Natural killer cell treated with Interleukin-12 subunit alpha and Interleukin-12 subunit beta and Interleukin-15 and Interleukin-18, amount 100 ng/mL, for 72 hours (primary cell): ENCODE measurements around the gene NPAS1. TPM values are rescaled to one million over a fixed set of nuclear protein-coding genes. Genes with fewer than 3 reads are reported as not detected.
"Not testable (repeated sequence)": the region's sequence is repeated elsewhere in the genome, so short reads cannot be mapped to it uniquely, and the experiment has no call there.

ENCODE experiments used
- ATAC-seq, 2 donors: fragments of 150-1000 bp; cut with Tn5 transposase in 1 of 2; sonication (Bioruptor Pico), chemical (Tn5 transposase) in 1 of 2; 2 replicates each; pipeline ENCODE4 v1.10.0; 2021
- DNase-seq: peaks from one replicate; pipeline ENCODE4 v3.0.0; 2022; ENCODE audit warnings: low spot score
- H3K27ac Mint-ChIP-seq, 2 donors: 1 replicate in 1 of 2; 2 replicates in 1 of 2; pipeline ENCODE4 v1.8.0; 2022; ENCODE audit warnings: mixed read lengths in 2 of 2, mild to moderate bottlenecking in 1 of 2, moderate library complexity in 1 of 2
- H3K27me3 Mint-ChIP-seq, 2 donors: 1 replicate in 1 of 2; 2 replicates in 1 of 2; pipeline ENCODE4 v1.8.0; 2022; ENCODE audit warnings: mixed read lengths in 2 of 2
- H3K36me3 Mint-ChIP-seq: one replicate; pipeline ENCODE4 v1.8.0; 2022; ENCODE audit warnings: mixed read lengths
- H3K4me1 Mint-ChIP-seq, 2 donors: 1 replicate in 1 of 2; 2 replicates in 1 of 2; pipeline ENCODE4 v1.8.0; 2022; ENCODE audit warnings: low read depth in 2 of 2, mixed read lengths in 2 of 2, mild to moderate bottlenecking in 1 of 2
- H3K4me3 Mint-ChIP-seq: one replicate; pipeline ENCODE4 v1.8.0; 2022; ENCODE audit warnings: mixed read lengths
- H3K9me3 Mint-ChIP-seq: 2 replicates; pipeline ENCODE4 v1.8.0; 2022; ENCODE audit warnings: mixed read lengths
- total RNA-seq, 2 donors: library from RNA; stranded (reverse); gene quantifications; one replicate each; pipeline ENCODE4 v1.2.3, GENCODE V29; 2022

The NPAS1 gene
- total RNA-seq, 2 donors from 2014 or later, result not detected

DNA sequence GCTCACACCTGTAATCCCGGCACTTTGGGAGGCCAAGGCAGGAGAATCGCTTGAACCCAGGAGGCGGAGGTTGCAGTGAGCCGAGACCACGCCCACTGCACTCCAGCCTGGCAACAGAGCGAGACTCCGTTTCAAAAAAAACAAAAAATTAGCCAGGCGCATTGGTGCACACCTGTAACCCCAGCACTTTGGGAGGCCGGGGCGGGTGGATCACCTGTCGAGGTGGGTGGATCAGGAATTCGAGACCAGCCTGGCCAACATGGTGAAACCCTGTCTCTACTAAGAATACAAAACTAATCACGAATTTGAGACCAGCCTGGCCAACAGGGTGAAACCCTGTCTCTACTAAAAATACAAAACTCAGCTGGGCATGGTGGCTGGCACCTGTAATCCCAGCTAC lies 58.7 kb downstream of the NPAS1 start:
- H3K27ac Mint-ChIP-seq, H3K9me3 Mint-ChIP-seq, H3K27me3 Mint-ChIP-seq, DNase-seq, ATAC-seq, H3K36me3 Mint-ChIP-seq, H3K4me3 Mint-ChIP-seq: not testable (repeated sequence)
- H3K4me1 Mint-ChIP-seq, result peaks cover 11 to 18% of the 10 kb centered on the region in 2 donors

DNA sequence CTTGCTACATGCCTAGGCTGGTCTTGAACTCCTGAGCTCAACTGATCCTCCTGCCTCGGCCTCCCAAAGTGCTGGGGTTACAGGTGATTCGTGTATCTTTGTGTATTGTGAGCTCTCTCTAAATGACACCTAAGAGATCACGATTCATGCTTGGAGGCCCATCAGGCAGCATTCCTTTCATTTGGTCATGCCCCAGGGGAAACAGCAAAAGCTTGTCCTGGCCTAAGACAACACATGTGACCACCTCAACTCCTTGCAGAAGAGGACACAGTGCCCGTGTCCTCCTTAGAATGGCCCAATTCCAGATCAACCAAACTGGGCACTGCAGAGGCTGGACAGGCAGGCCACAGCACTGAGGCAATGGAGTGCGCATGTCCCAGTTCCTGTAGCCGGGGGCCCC lies 61.5 kb downstream of the NPAS1 start:
- Mint-ChIP-seq H3K4me1 (peaks cover 4 to 6% of the 10 kb centered on the region in 2 donors), H3K4me3 (no peak overlapping the region), H3K9me3 (no peaks in the 10 kb centered on the region), H3K27me3 (no peaks in the 10 kb centered on the region), H3K27ac (no peak overlapping the region), H3K36me3 (peaks cover 5% of the 10 kb centered on the region)
- DNase-seq, result no peak
- ATAC-seq, result no peak

DNA sequence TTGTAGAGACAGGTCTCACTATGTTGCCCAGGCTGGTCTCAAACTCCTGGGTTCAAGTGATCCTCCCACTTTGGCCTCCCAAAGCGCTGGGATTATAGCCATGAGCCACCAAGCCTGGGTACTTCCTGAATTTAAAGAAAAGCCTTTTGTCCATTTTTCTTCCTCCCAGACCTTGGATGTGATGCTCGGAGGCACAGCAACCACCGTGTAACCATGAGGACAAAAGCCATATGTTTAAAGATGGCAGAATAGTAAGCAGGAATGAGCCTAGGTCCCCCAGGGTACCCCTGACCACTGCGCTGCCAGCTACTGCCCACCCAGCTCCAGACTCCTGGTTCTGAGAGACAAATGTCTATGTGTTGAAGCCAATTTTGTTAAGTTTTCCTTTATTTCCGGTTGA lies 62.9 kb downstream of the NPAS1 start:
- peaks cover 5% of the 10 kb centered on the region for H3K36me3 Mint-ChIP-seq
- H3K27ac Mint-ChIP-seq, result no peak overlapping the region

DNA sequence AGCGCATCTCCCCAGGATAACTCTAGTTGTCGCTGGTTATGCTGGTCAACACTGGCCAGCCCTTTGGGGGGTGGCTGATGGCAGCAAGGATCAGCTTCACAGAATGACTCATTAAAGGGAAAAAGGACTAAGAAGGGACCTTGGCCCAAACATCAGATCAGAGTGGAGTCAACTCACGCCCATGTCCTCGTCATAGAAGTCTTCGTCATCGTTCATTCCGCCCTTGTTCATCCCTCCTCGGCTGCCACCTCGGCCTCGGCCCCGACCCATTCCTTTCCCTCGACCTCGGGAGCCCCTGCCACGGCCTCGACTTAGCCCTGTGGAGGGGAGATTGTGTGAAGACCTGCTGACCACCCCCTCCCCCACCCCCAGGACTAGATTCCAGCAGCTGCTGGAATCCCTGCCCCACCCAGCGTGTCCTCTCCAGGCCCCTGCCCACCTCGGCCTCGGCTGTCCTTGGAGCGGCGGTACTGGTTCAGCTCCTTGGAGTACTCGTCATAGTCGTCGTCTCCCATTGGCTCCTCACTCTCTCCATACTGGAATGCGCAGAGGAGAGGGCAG lies 65.3 kb downstream of the NPAS1 start:
- ATAC-seq (no peak), DNase-seq (no peak)
- peaks cover 5% of the 10 kb centered on the region for H3K36me3 Mint-ChIP-seq
- H3K27me3 Mint-ChIP-seq, result no peaks in the 10 kb centered on the region
- no peak overlapping the region for H3K4me3 Mint-ChIP-seq
- H3K27ac Mint-ChIP-seq, result peak overlapping the region in 1 of 2 donors; percentile 54
- H3K9me3 Mint-ChIP-seq, result no peaks in the 10 kb centered on the region
- H3K4me1 Mint-ChIP-seq, result peaks cover 9 to 11% of the 10 kb centered on the region in 2 donors

More for the DNA sequence above, 62.9 kb downstream of the NPAS1 start:
- peaks cover 4 to 6% of the 10 kb centered on the region in 2 donors for H3K4me1 Mint-ChIP-seq
- DNase-seq, result no peak
- no peak overlapping the region for H3K4me3 Mint-ChIP-seq
- no peaks in the 10 kb centered on the region for H3K27me3 Mint-ChIP-seq
- H3K9me3 Mint-ChIP-seq, result no peaks in the 10 kb centered on the region
- ATAC-seq, result no peak

DNA sequence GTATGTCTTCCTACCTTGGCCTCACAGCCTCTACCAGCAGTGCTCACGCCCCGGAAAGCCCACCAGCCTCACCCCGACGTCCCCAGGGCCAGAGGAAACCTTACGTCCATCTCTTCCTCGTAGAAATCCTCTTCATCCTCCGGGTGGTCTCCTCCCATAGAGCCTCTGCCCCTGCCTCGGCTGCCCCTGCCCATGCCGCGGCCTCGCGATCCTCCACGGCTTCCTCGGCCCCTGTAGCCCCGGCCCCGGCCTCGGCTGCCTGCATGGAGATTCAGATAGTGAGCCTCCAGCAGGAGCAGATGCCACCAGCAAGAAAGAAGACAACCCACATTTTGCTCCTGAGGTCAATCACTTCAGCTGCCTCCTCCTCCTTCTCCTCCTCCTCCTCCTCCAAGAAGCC lies 66.6 kb downstream of the NPAS1 start:
- peak overlapping the region; percentile 18 to 47 for H3K27ac Mint-ChIP-seq
- H3K9me3 Mint-ChIP-seq, result no peaks in the 10 kb centered on the region
- H3K36me3 Mint-ChIP-seq, result peaks cover 13% of the 10 kb centered on the region
- peaks cover 13 to 17% of the 10 kb centered on the region in 2 donors for H3K4me1 Mint-ChIP-seq
- no peaks in the 10 kb centered on the region for H3K27me3 Mint-ChIP-seq
- DNase-seq (no peak), ATAC-seq (no peak)
- no peak overlapping the region for H3K4me3 Mint-ChIP-seq

DNA sequence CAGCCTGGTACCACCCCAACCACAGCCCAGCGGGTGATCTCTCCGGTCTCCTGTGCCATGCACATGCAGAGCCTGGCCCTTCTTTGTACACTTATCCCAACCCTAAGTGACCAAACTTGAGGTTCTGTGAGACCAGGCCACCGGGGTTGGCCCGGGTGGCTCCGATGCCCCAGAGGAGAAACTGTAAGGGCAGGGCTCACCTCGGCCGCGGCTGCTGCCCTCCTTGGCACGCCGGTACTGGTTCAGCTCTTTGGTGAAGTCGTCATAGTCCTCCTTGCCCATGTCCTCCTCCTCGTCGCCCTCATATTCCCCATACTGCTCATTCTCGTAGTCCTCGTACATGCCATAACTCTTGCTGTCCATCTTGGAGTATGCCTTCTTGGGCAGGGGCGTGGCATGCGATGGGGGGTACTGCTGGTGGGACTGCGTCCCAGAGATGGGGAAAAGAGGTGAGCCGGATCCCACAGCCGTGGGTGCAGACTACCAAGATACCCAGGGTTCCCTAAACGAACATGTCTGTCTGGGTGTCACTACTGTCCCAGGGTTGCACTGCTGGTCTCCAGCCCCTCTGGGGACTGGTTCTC lies 70.2 kb downstream of the NPAS1 start:
- DNase-seq (no peak), ATAC-seq (no peak)
- Mint-ChIP-seq H3K27ac (peak overlapping the region; percentile 64 to 100), H3K4me3 (peak overlapping the region; percentile 76), H3K4me1 (peaks cover 35 to 36% of the 10 kb centered on the region in 2 donors), H3K36me3 (peaks cover 25% of the 10 kb centered on the region), H3K27me3 (no peaks in the 10 kb centered on the region), H3K9me3 (no peaks in the 10 kb centered on the region)

DNA sequence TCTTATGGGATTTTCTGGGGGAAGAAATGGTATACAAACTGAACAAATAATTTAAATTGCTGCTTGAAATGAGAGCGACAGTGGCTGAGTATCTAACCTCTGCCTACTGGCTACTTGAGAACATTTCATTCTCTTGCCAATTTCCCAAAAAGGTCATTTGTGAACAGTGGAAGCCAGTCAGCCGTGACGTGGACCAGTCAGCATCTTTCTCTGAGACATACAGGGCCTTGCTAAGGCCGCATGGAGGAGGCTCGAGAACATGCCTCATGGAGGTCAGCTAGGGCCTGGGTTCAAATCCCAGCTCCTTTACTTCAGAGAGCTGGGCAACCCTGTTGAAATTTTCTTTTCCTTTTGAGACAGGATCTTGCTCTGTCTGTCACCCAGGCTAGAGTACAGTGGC lies 73.6 kb downstream of the NPAS1 start:
- Mint-ChIP-seq H3K36me3 (peaks cover 25% of the 10 kb centered on the region), H3K4me3 (peak overlapping the region; percentile 100)
- peak in 1 of 2 donors; percentile 4 for ATAC-seq

DNA sequence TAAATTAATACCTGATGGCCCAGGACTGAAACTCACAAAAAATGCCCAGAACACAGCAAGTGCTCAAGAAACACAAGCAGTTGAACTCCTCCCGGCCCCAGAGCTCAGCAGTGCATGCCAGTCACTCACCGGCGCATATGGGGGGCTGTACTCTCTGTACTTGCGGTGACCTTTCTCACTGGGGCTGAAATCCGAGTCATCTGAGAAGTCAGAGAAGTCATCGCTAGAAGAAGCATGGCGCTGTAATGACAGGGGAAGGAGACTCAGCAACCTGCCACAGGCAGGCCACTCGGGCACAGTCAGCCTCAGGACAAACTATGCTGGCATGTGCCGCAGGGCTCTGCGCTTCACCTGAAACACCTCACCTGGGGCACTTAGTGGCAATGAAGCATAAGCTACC lies 74.2 kb downstream of the NPAS1 start:
- Mint-ChIP-seq H3K9me3 (no peaks in the 10 kb centered on the region), H3K27ac (peak overlapping the region; percentile 100), H3K27me3 (no peaks in the 10 kb centered on the region), H3K4me1 (peaks cover 63% of the 10 kb centered on the region in 2 donors), H3K4me3 (peak overlapping the region; percentile 100), H3K36me3 (peaks cover 25% of the 10 kb centered on the region)
- DNase-seq, result peak; percentile 67
- ATAC-seq, result peak; percentile 40 to 80

More for the DNA sequence above, 73.6 kb downstream of the NPAS1 start:
- H3K4me1 Mint-ChIP-seq, result peaks cover 57 to 59% of the 10 kb centered on the region in 2 donors
- peak overlapping the region; percentile 100 for H3K27ac Mint-ChIP-seq
- no peaks in the 10 kb centered on the region for H3K27me3 Mint-ChIP-seq
- H3K9me3 Mint-ChIP-seq, result no peaks in the 10 kb centered on the region
- DNase-seq, result no peak

DNA sequence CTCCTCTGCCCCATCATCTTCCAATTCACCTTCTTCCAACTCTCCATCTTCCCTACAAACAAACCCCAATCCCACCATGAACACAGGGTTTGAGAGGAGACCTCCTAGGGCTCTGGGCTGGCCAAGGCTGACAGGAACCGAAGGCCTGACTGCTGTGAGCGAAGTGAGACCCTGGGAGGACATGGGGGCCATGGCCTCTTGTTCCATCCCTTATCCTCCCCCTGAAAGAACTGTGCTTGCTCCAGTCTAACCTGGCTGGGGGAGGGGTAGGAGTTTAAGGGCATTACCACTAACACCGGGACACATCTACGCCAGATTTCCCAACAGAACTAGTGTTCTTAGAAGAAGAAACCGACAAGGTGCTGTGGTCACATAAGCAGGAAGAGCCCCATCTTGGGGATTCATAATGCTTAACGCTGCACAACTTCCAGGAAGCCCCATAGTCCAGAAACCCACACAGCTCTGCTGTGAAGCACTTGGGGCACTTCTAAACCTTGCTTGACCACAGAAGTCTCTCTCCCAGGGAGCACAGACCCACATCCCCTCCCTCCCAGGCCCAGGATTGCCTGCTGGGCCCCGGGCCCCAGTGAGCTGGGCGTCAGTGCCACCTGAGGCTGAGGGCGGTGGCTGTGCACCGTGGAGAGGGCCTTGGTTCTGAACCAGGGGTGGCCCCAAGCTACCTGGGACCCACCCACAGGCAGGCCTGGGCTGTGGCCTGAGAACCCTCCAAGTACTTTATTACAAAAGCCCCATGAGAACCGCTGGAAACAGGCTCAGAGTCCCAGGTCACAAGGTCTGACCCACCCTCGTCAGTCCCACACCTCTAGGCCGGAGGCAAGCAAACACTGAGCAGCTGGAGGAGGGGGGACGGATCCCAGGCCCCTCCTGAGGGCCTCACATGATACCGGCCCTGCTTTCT lies 75.2 kb downstream of the NPAS1 start:
- Mint-ChIP-seq H3K27ac (peak overlapping the region; percentile 100), H3K4me1 (peaks cover 60 to 63% of the 10 kb centered on the region in 2 donors), H3K9me3 (no peaks in the 10 kb centered on the region), H3K36me3 (peaks cover 25% of the 10 kb centered on the region), H3K4me3 (peak overlapping the region; percentile 100), H3K27me3 (no peaks in the 10 kb centered on the region)
- DNase-seq (peak; percentile 90), ATAC-seq (peak; percentile 88 to 92)

Other genes with a start within 250 kb of the NPAS1 start
- gene SLC1A5, start 231.2 kb upstream of the NPAS1 start, total RNA-seq, result 100 to 1,000 TPM; 215 to 269 TPM
- 100 to 1,000 TPM in 1 of 2 donors, 10 to 100 TPM in 1; 94.3 to 130 TPM for gene AP2S1, start 169.0 kb upstream of the NPAS1 start, total RNA-seq
- 10 to 100 TPM; 27.6 to 42.9 TPM for gene ARHGAP35, start 158.8 kb upstream of the NPAS1 start, total RNA-seq
- gene TMEM160, start 28.8 kb downstream of the NPAS1 start, total RNA-seq, result 10 to 100 TPM; 35.0 to 62.7 TPM
- 100 to 1,000 TPM; 150 to 169 TPM for gene ZC3H4, start 93.9 kb downstream of the NPAS1 start, total RNA-seq
- gene SAE1, start 111.0 kb downstream of the NPAS1 start, total RNA-seq, result 100 to 1,000 TPM in 1 of 2 donors, 10 to 100 TPM in 1; 95.6 to 158 TPM
- gene BBC3, start 211.4 kb downstream of the NPAS1 start, total RNA-seq, result 1 to 10 TPM; 4.8 to 9.7 TPM
- 10 to 100 TPM; 42.8 to 58.4 TPM for gene CCDC9, start 236.7 kb downstream of the NPAS1 start, total RNA-seq